ENCODE measurements around the gene CCR6. TPM values are rescaled to one million over a fixed set of nuclear protein-coding genes. Genes with fewer than 3 reads are reported as not detected.
"Not testable (repeated sequence)": the region's sequence is repeated elsewhere in the genome, so short reads cannot be mapped to it uniquely, and the experiment has no call there.

CCR6 gene
- total RNA-seq (2.7 TPM), polyA plus RNA-seq (2.1 TPM)
- long read RNA-seq, donor 1, full-length matches to known transcripts, result 1 of 1 reads
- long read RNA-seq, donor 1, partial matches to known transcripts, result 0 of 1 reads
- long read RNA-seq, donor 1, other reads (novel, unspliced or antisense), result 0 of 1 reads
- long read RNA-seq, donor 2, result 0 reads
- long read RNA-seq, donor 3, full-length matches to known transcripts, result 3 of 8 reads
- long read RNA-seq, donor 3, partial matches to known transcripts, result 5 of 8 reads
- long read RNA-seq, donor 3, other reads (novel, unspliced or antisense), result 0 of 8 reads
- long read RNA-seq, donor 4, full-length matches to known transcripts, result 3 of 3 reads
- long read RNA-seq, donor 4, partial matches to known transcripts, result 0 of 3 reads
- long read RNA-seq, donor 4, other reads (novel, unspliced or antisense), result 0 of 3 reads
- long read RNA-seq, donor 5, result 0 reads
- long read RNA-seq, donor 6, result 0 reads
- long read RNA-seq, donor 7, result 0 reads
- long read RNA-seq, donor 8, result 0 reads
- long read RNA-seq, donor 9, result 0 reads
- long read RNA-seq, donor 10, partial matches to known transcripts, result 0 of 1 reads
- long read RNA-seq, donor 10, other reads (novel, unspliced or antisense), result 0 of 1 reads

DNA sequence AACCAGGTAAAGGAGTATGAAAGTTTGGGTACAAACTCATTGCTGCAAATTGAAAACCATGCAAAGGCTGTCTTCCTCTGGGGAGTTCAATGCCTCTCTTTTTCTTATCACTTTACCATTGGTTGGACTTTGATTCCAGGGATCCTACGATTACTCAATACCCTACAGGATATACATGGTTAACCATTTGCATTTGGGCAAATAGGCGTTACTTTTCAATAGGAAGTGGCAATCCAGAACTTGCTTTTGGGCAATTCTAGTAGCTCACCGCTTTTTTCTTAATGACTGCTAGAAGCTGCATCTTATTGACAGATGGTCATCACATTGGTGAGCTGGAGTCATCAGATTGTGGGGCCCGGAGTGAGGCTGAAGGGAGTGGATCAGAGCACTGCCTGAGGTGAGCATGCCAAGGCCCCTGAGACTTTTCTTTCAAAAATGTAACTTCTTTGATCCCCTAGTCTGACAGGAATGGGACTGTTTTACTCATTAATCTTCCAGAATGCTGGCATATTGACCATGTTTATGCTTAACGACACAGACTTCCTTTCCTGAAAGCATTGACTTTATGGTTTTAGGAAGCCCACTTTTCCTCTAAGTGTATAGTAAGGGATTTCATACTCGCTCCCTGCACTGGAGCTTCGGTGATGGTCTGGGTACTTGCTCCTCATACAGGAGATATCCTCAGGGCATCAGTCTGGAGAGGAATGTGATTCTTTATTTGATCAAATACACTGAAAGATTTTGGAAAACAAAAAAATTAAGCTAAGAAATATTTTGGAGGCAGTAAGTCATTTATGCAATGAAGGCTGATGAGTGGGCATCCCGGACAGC lies at the start of gene CCR6:
CCR6 (plus strand) TSS at position 270 of the 831 bp plus-strand sequence. CDS start 13,039 bp downstream, outside the sequence.
- Histone ChIP-seq H3K9me3 (ENCODE audit: control insufficient read depth in 2 of 2, insufficient read depth in 1 of 2, low read length in 1 of 2) (no peaks in the 10 kb centered on the region), H3K4me3 (ENCODE audit: low read length in 2 of 2) (no peak within 1 kb of the TSS), H3K27me3 (ENCODE audit: control insufficient read depth in 2 of 2, insufficient read depth in 1 of 2, low read length in 1 of 2) (no peaks in the 10 kb centered on the region), H3K27ac (ENCODE audit: low read depth in 1 of 2, low read length in 1 of 2) (peak within 1 kb of the TSS in 1 of 2 donors; percentile 19), H3K36me3 (ENCODE audit: control insufficient read depth in 2 of 2, insufficient read depth in 2 of 2, low read length in 1 of 2) (no peaks in the 10 kb centered on the region), H3K4me1 (ENCODE audit: control insufficient read depth in 2 of 2, insufficient read depth in 2 of 2, low read length in 2 of 2) (peaks cover 11 to 16% of the 10 kb centered on the region in 2 donors)
- 92% methylated on average over 8 of the region's 8 CpGs for WGBS
- no peak for DNase-seq (ENCODE audit: low read depth in 6 of 9, low spot score in 9 of 9)

GRCh38 chr6:167073679-167074274 lies 49.1 kb upstream of the CCR6 start:
- H3K27ac ChIP-seq (ENCODE audit: low read depth in 1 of 2, low read length in 1 of 2), result no peak overlapping the region
- no peak overlapping the region for H3K4me3 ChIP-seq (ENCODE audit: low read length in 2 of 2)
- no peaks in the 10 kb centered on the region for H3K4me1 ChIP-seq (ENCODE audit: control insufficient read depth in 2 of 2, insufficient read depth in 2 of 2, low read length in 2 of 2)
- no peak for DNase-seq (ENCODE audit: low read depth in 6 of 9, low spot score in 9 of 9)
- H3K36me3 ChIP-seq (ENCODE audit: control insufficient read depth in 2 of 2, insufficient read depth in 2 of 2, low read length in 1 of 2), result no peaks in the 10 kb centered on the region
- H3K27me3 ChIP-seq (ENCODE audit: control insufficient read depth in 2 of 2, insufficient read depth in 1 of 2, low read length in 1 of 2), result no peaks in the 10 kb centered on the region
- no peaks in the 10 kb centered on the region for H3K9me3 ChIP-seq (ENCODE audit: control insufficient read depth in 2 of 2, insufficient read depth in 1 of 2, low read length in 1 of 2)

GRCh38 chr6:167077241-167077932 lies 45.5 kb upstream of the CCR6 start:
- Histone ChIP-seq H3K4me3 (ENCODE audit: low read length in 2 of 2) (no peak overlapping the region), H3K27me3 (ENCODE audit: control insufficient read depth in 2 of 2, insufficient read depth in 1 of 2, low read length in 1 of 2) (no peaks in the 10 kb centered on the region), H3K4me1 (ENCODE audit: control insufficient read depth in 2 of 2, insufficient read depth in 2 of 2, low read length in 2 of 2) (no peaks in the 10 kb centered on the region), H3K27ac (ENCODE audit: low read depth in 1 of 2, low read length in 1 of 2) (no peak overlapping the region), H3K9me3 (ENCODE audit: control insufficient read depth in 2 of 2, insufficient read depth in 1 of 2, low read length in 1 of 2) (no peaks in the 10 kb centered on the region), H3K36me3 (ENCODE audit: control insufficient read depth in 2 of 2, insufficient read depth in 2 of 2, low read length in 1 of 2) (no peaks in the 10 kb centered on the region)
- WGBS, result 84% methylated on average over 15 of the region's 15 CpGs
- DNase-seq (ENCODE audit: low read depth in 6 of 9, low spot score in 9 of 9), result no peak

GRCh38 chr6:167078745-167079144 lies 44.2 kb upstream of the CCR6 start:
- Histone ChIP-seq H3K9me3 (ENCODE audit: control insufficient read depth in 2 of 2, insufficient read depth in 1 of 2, low read length in 1 of 2) (no peaks in the 10 kb centered on the region), H3K4me1 (ENCODE audit: control insufficient read depth in 2 of 2, insufficient read depth in 2 of 2, low read length in 2 of 2) (no peaks in the 10 kb centered on the region), H3K27ac (ENCODE audit: low read depth in 1 of 2, low read length in 1 of 2) (no peak overlapping the region), H3K4me3 (ENCODE audit: low read length in 2 of 2) (no peak overlapping the region), H3K36me3 (ENCODE audit: control insufficient read depth in 2 of 2, insufficient read depth in 2 of 2, low read length in 1 of 2) (no peaks in the 10 kb centered on the region), H3K27me3 (ENCODE audit: control insufficient read depth in 2 of 2, insufficient read depth in 1 of 2, low read length in 1 of 2) (no peaks in the 10 kb centered on the region)
- no peak for DNase-seq (ENCODE audit: low read depth in 6 of 9, low spot score in 9 of 9)
- 96% methylated on average over 8 of the region's 8 CpGs for WGBS

DNA sequence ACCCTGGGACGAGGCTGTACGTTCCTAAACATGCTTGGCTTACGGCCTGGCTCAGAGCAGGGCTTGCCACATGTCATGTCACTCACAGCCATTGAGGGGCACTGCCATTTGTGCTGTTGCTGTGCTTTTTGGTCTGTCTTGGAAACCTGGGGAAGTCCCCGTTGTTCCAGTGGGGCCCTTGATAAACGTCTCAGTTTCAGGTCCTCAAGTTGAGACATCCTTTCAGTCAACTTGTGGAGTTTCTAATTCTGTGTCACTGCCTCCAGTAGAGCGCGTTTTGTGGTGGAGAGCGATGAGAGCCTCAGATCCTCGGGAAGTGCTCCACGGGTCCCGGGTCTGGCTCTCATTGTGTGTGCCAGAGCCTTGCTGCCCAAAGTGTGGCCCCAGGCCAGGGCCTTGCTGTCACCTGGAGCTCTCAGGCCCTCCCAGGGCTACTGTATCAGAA lies 43.0 kb upstream of the CCR6 start:
- Histone ChIP-seq H3K9me3 (ENCODE audit: control insufficient read depth in 2 of 2, insufficient read depth in 1 of 2, low read length in 1 of 2) (no peaks in the 10 kb centered on the region), H3K4me1 (ENCODE audit: control insufficient read depth in 2 of 2, insufficient read depth in 2 of 2, low read length in 2 of 2) (no peaks in the 10 kb centered on the region), H3K4me3 (ENCODE audit: low read length in 2 of 2) (no peak overlapping the region), H3K27me3 (ENCODE audit: control insufficient read depth in 2 of 2, insufficient read depth in 1 of 2, low read length in 1 of 2) (no peaks in the 10 kb centered on the region), H3K36me3 (ENCODE audit: control insufficient read depth in 2 of 2, insufficient read depth in 2 of 2, low read length in 1 of 2) (no peaks in the 10 kb centered on the region), H3K27ac (ENCODE audit: low read depth in 1 of 2, low read length in 1 of 2) (no peak overlapping the region)
- 90% methylated on average over 11 of the region's 11 CpGs for WGBS
- peak in 1 of 9 donors; percentile 43 for DNase-seq (ENCODE audit: low read depth in 6 of 9, low spot score in 9 of 9)

- H3K4me3 ChIP-seq (ENCODE audit: low read length in 2 of 2), result no peak overlapping the region
- H3K27ac ChIP-seq (ENCODE audit: low read depth in 1 of 2, low read length in 1 of 2), result no peak overlapping the region
- 97% methylated on average over 3 of the region's 3 CpGs for WGBS
- DNase-seq (ENCODE audit: low read depth in 6 of 9, low spot score in 9 of 9), result no peak
- peaks cover 0 to 5% of the 10 kb centered on the region in 2 donors for H3K9me3 ChIP-seq (ENCODE audit: control insufficient read depth in 2 of 2, insufficient read depth in 1 of 2, low read length in 1 of 2)
- peaks cover 8 to 27% of the 10 kb centered on the region in 2 donors for H3K4me1 ChIP-seq (ENCODE audit: control insufficient read depth in 2 of 2, insufficient read depth in 2 of 2, low read length in 2 of 2)
- H3K27me3 ChIP-seq (ENCODE audit: control insufficient read depth in 2 of 2, insufficient read depth in 1 of 2, low read length in 1 of 2), result peaks cover 0 to 8% of the 10 kb centered on the region in 2 donors
- no peaks in the 10 kb centered on the region for H3K36me3 ChIP-seq (ENCODE audit: control insufficient read depth in 2 of 2, insufficient read depth in 2 of 2, low read length in 1 of 2)
Observed at GRCh38 chr6:167087857-167088354, 35.0 kb upstream of the CCR6 start.

GRCh38 chr6:167088741-167089140 lies 34.2 kb upstream of the CCR6 start:
- Histone ChIP-seq H3K4me1 (ENCODE audit: control insufficient read depth in 2 of 2, insufficient read depth in 2 of 2, low read length in 2 of 2) (peaks cover 8 to 36% of the 10 kb centered on the region in 2 donors), H3K27me3 (ENCODE audit: control insufficient read depth in 2 of 2, insufficient read depth in 1 of 2, low read length in 1 of 2) (peaks cover 4 to 17% of the 10 kb centered on the region in 2 donors)
- DNase-seq (ENCODE audit: low read depth in 6 of 9, low spot score in 9 of 9); H3K27ac ChIP-seq (ENCODE audit: low read depth in 1 of 2, low read length in 1 of 2); H3K9me3 ChIP-seq (ENCODE audit: control insufficient read depth in 2 of 2, insufficient read depth in 1 of 2, low read length in 1 of 2); H3K4me3 ChIP-seq (ENCODE audit: low read length in 2 of 2); H3K36me3 ChIP-seq (ENCODE audit: control insufficient read depth in 2 of 2, insufficient read depth in 2 of 2, low read length in 1 of 2): not testable (repeated sequence)
